HepG2 (cell line): Measurements from ENCODE around the gene MIOS. TPM values are rescaled to one million over a fixed set of nuclear protein-coding genes. Genes with fewer than 3 reads are reported as not detected.

Experiments
- ARID5B ChIP-seq: IDR thresholded peaks from 2 replicates; pipeline ENCODE4 v1.4.0; 2020; ENCODE audit warnings: mild to moderate bottlenecking, missing genetic modification reagents
- BCL6 ChIP-seq: IDR thresholded peaks from 2 replicates; pipeline ENCODE4 v1.6.1; 2016; ENCODE audit warnings: missing genetic modification reagents, missing compliant biosample characterization
- EP300 ChIP-seq, 3 experiments: sonication (generic) in 1 of 3; formaldehyde crosslinking in 1 of 3; IDR thresholded peaks; 2 replicates each; pipeline versions ENCODE4 v1.5.1 to v1.6.1; 2011 to 2020; ENCODE audit warnings: low read depth in 2 of 3, low read length in 2 of 3, borderline replicate concordance in 1 of 3, improper control_type of control experiment in 1 of 3, mild to moderate bottlenecking in 1 of 3, missing genetic modification reagents in 1 of 3, moderate library complexity in 1 of 3
- FOXP1 ChIP-seq, 2 experiments: fragments of 450-650 bp in 1 of 2; IDR thresholded peaks; 2 replicates each; pipeline ENCODE4 v1.6.1; 2017 to 2018; ENCODE audit warnings: antibody characterized with exemption in 1 of 2
- HNF4G ChIP-seq, 2 experiments: sonication (generic) in 1 of 2; formaldehyde crosslinking in 1 of 2; IDR thresholded peaks; 2 replicates each; pipeline versions ENCODE4 v1.4.0 to v1.6.1; 2011 to 2020; ENCODE audit warnings: borderline replicate concordance in 2 of 2, low read depth in 2 of 2, mild to moderate bottlenecking in 2 of 2, low read length in 1 of 2, missing genetic modification reagents in 1 of 2, moderate library complexity in 1 of 2
- HOMEZ ChIP-seq: IDR thresholded peaks from 2 replicates; pipeline ENCODE4 v1.6.1; 2016; ENCODE audit warnings: low read depth
- ISX ChIP-seq: sonication (generic); formaldehyde crosslinking; conservative IDR thresholded peaks from 2 replicates; pipeline ENCODE4 v1.5.0; 2020; ENCODE audit warnings: missing genetic modification reagents
- MAX ChIP-seq: IDR thresholded peaks from 2 replicates; pipeline ENCODE4 v1.6.1; 2012; ENCODE audit warnings: inconsistent platforms
- NCOA2 ChIP-seq: sonication (generic); formaldehyde crosslinking; IDR thresholded peaks from 2 replicates; pipeline ENCODE4 v1.8.0; 2022; ENCODE audit warnings: inconsistent platforms
- NR2F2 ChIP-seq: IDR thresholded peaks from 2 replicates; pipeline ENCODE4 v1.6.1; 2012; ENCODE audit warnings: low read depth, inconsistent platforms, borderline replicate concordance
- NR2F6 ChIP-seq, 2 experiments: IDR thresholded peaks; 2 replicates each; pipeline ENCODE4 v1.6.1; 2016; ENCODE audit warnings: antibody characterized with exemption in 1 of 2, mild to moderate bottlenecking in 1 of 2
- PAXIP1 ChIP-seq: sonication (generic); formaldehyde crosslinking; conservative IDR thresholded peaks from 2 replicates; pipeline ENCODE4 v1.4.0; 2020; ENCODE audit warnings: mild to moderate bottlenecking, missing genetic modification reagents, moderate library complexity
- PHF21A ChIP-seq: sonication (generic); formaldehyde crosslinking; IDR thresholded peaks from 2 replicates; pipeline ENCODE4 v1.5.0; 2020; ENCODE audit warnings: mild to moderate bottlenecking, missing genetic modification reagents
- RARA ChIP-seq: IDR thresholded peaks from 2 replicates; pipeline ENCODE4 v1.6.1; 2016; ENCODE audit warnings: missing genetic modification reagents, missing compliant biosample characterization
- SMC3 ChIP-seq: IDR thresholded peaks from 2 replicates; pipeline ENCODE4 v1.6.1; 2011; ENCODE audit warnings: low read length, improper control_type of control experiment
- SOX13 ChIP-seq, 3 experiments: fragments of 450-650 bp in 1 of 3; sonication (generic) in 1 of 3; formaldehyde crosslinking in 1 of 3; IDR thresholded peaks in 2 of 3; conservative IDR thresholded peaks in 1 of 3; 2 replicates each; pipeline versions ENCODE4 v1.5.0 to v1.6.1; 2016 to 2020; ENCODE audit warnings: antibody characterized with exemption in 1 of 3, mild to moderate bottlenecking in 1 of 3, missing compliant biosample characterization in 1 of 3, missing genetic modification reagents in 1 of 3, moderate library complexity in 1 of 3
- ZEB1 ChIP-seq: IDR thresholded peaks from 2 replicates; pipeline ENCODE4 v1.6.1; 2012; ENCODE audit warnings: mild to moderate bottlenecking, low read depth, inconsistent platforms; ENCODE audit not compliant: insufficient replicate concordance
- ZMYM4 ChIP-seq: sonication (generic); formaldehyde crosslinking; IDR thresholded peaks from 2 replicates; pipeline ENCODE4 v1.8.1; 2023; ENCODE audit warnings: mild to moderate bottlenecking, missing genetic modification reagents
- ZNF788 ChIP-seq: sonication (generic); formaldehyde crosslinking; IDR thresholded peaks from 2 replicates; pipeline ENCODE4 v1.5.0; 2020; ENCODE audit warnings: mild to moderate bottlenecking, missing genetic modification reagents, borderline replicate concordance
- polyA plus RNA-seq, 8 experiments: library from polyadenylated mRNA; depleted of rRNA in 3 of 8; stranded (reverse) in 7 of 8; unstranded in 1 of 8; fragments of >200 nt; fragmentation: Illumina TruSeq in 4 of 8; extraction: Trizol in 4 of 8; gene quantifications; 2 replicates each; pipeline versions ENCODE4 v1.2.1 to v1.2.3, GENCODE V29; 2011 to 2016; ENCODE audit warnings: low read depth in 4 of 8, missing spikeins in 1 of 8, mixed read lengths in 1 of 8; ENCODE audit not compliant: insufficient read depth in 1 of 8
- total RNA-seq, 5 experiments: library from RNA; depleted of rRNA; stranded (reverse); fragments of >200 nt; fragmentation: Illumina TruSeq; extraction: Trizol; gene quantifications; 2 replicates each; pipeline ENCODE4 v1.2.3, GENCODE V29; 2016; ENCODE audit warnings: low read depth in 1 of 5

MIOS gene
- total and polyA plus RNA-seq, 2 of the 13 experiments (the other 11 are each of a cell fraction or from before 2014, with no cell fraction given): 15.2 to 33.5 TPM

- TF ChIP-seq EP300 (IDR thresholded peaks at IDR 0.05; ENCODE audit: low read depth in 2 of 2, low read length in 2 of 2): peak in 1 of 2 experiments; percentile 64; a peak in 1 of 4 replicates
- TF ChIP-seq EP300 (CRISPR knock-in tag; IDR thresholded peaks at IDR 0.05; ENCODE audit: borderline replicate concordance): no peak
- TF ChIP-seq MAX: 0 out of 2 replicates have a peak, but pooled peaks have one; percentile 25
- TF ChIP-seq BCL6 (CRISPR knock-in tag): 0 out of 2 replicates have a peak, but pooled peaks have one; percentile 13
- peak; percentile 35; the same call in 1 of the 2 replicates for TF ChIP-seq ARID5B
- TF ChIP-seq NCOA2: peak; percentile 16; the same call in 1 of the 2 replicates
- TF ChIP-seq PHF21A (CRISPR knock-in tag): peak; percentile 53; the same call in 1 of the 2 replicates
- TF ChIP-seq PAXIP1 (CRISPR knock-in tag): peak; percentile 86
- TF ChIP-seq ZMYM4 (CRISPR knock-in tag): peak; percentile 73; the same call in 1 of the 2 replicates
- TF ChIP-seq SMC3: no peak
- peak; percentile 81 for TF ChIP-seq HNF4G (IDR thresholded peaks at IDR 0.05; ENCODE audit: borderline replicate concordance, low read depth, low read length)
- no peak; the same call in 1 of the 2 replicates for TF ChIP-seq HNF4G (CRISPR knock-in tag; IDR thresholded peaks at IDR 0.05; ENCODE audit: borderline replicate concordance, low read depth)
- no peak for TF ChIP-seq FOXP1 (IDR thresholded peaks at IDR 0.05)
- TF ChIP-seq FOXP1 (CRISPR knock-in tag; IDR thresholded peaks at IDR 0.05): peak; percentile 8; the same call in 1 of the 2 replicates
- TF ChIP-seq NR2F6 (IDR thresholded peaks at IDR 0.05): peak; percentile 69
- peak; percentile 73 for TF ChIP-seq NR2F6 (CRISPR knock-in tag; IDR thresholded peaks at IDR 0.05)
- TF ChIP-seq HOMEZ (CRISPR knock-in tag): peak; percentile 42; the same call in 1 of the 2 replicates
- TF ChIP-seq ZNF788 (CRISPR knock-in tag): no peak
- TF ChIP-seq NR2F2: peak; percentile 70
- no peak for TF ChIP-seq SOX13 (IDR thresholded peaks at IDR 0.05)
- TF ChIP-seq SOX13 (CRISPR knock-in tag; conservative IDR thresholded peaks at IDR 0.05 in 1 of 2, IDR thresholded peaks at IDR 0.05 in 1 of 2): peak in 1 of 2 experiments; percentile 34; a peak in 1 of 4 replicates
- TF ChIP-seq RARA (CRISPR knock-in tag): peak; percentile 63
- TF ChIP-seq ISX (CRISPR knock-in tag): no peak
- peak; percentile 80 for TF ChIP-seq ZEB1
These were observed 84.1 kb downstream of the MIOS start (continued) for GRCh38 chr7:7650682-7651206.
